Neutrophil (primary cell): ENCODE results near the gene EVA1C.

Experiments used
- H3K27ac ChIP-seq: fragments of 200-600 bp; sonication (generic); 2 replicates; pipeline ENCODE4 v1.5.1; 2016; ENCODE audit warnings: mild to moderate bottlenecking, moderate library complexity
- H3K27me3 ChIP-seq: fragments of 200-600 bp; sonication (generic); 2 replicates; pipeline ENCODE4 v1.6.0; 2016; ENCODE audit warnings: mild to moderate bottlenecking
- H3K36me3 ChIP-seq: fragments of 200-600 bp; sonication (generic); 2 replicates; pipeline ENCODE4 v1.5.1; 2017
- H3K4me1 ChIP-seq, 2 experiments: fragments of 200-600 bp in 1 of 2; sonication (generic) in 1 of 2; 1 replicate in 1 of 2; 2 replicates in 1 of 2; pipeline versions ENCODE4 v1.5.1 to v1.6.1; 2013 to 2016; ENCODE audit warnings: low read depth in 1 of 2, low read length in 1 of 2, mild to moderate bottlenecking in 1 of 2, moderate library complexity in 1 of 2; ENCODE audit not compliant: control insufficient read depth in 1 of 2, insufficient read depth in 1 of 2
- H3K4me3 ChIP-seq, 2 experiments: fragments of 200-600 bp in 1 of 2; sonication (generic) in 1 of 2; 1 replicate in 1 of 2; 2 replicates in 1 of 2; pipeline ENCODE4 v1.5.1; 2013 to 2016; ENCODE audit warnings: low read depth in 1 of 2, low read length in 1 of 2, mild to moderate bottlenecking in 1 of 2, moderate library complexity in 1 of 2
- H3K9me3 ChIP-seq: fragments of 200-600 bp; sonication (generic); 2 replicates; pipeline ENCODE4 v1.5.1; 2016
- CTCF ChIP-seq: fragments of 200-600 bp; sonication (generic); IDR thresholded peaks from 2 replicates; pipeline ENCODE4 v1.5.1; 2016; ENCODE audit warnings: antibody characterized with exemption

The EVA1C gene

GRCh38 chr21:32412162-32413014 is at the start of gene EVA1C:
TSS of gene EVA1C (plus strand) at chr21:32412706. CDS start at chr21:32412854, 148 bp downstream.
- peaks cover 14 to 19% of the 10 kb centered on the region in 2 experiments for H3K4me1 ChIP-seq
- H3K27ac ChIP-seq = no peak within 1 kb of the TSS
- peak within 1 kb of the TSS; percentile 15 to 55 for H3K4me3 ChIP-seq
- no peak for TF ChIP-seq CTCF
- no peaks in the 10 kb centered on the region for H3K9me3 ChIP-seq
- H3K27me3 ChIP-seq = peaks cover 71% of the 10 kb centered on the region
- H3K36me3 ChIP-seq = no peaks in the 10 kb centered on the region

- Histone ChIP-seq H3K27ac (no peak overlapping the region), H3K4me3 (no peak overlapping the region), H3K9me3 (no peaks in the 10 kb centered on the region), H3K4me1 (no peaks in the 10 kb centered on the region), H3K36me3 (peaks cover 22% of the 10 kb centered on the region), H3K27me3 (no peaks in the 10 kb centered on the region)
- TF ChIP-seq CTCF = no peak
Measured at GRCh38 chr21:32364387-32364786, 48.1 kb upstream of the EVA1C start.

- TF ChIP-seq CTCF = no peak
- Histone ChIP-seq H3K4me1 (no peaks in the 10 kb centered on the region), H3K4me3 (no peak overlapping the region), H3K9me3 (no peaks in the 10 kb centered on the region), H3K27me3 (no peaks in the 10 kb centered on the region), H3K27ac (no peak overlapping the region), H3K36me3 (peaks cover 22% of the 10 kb centered on the region)
Measured at GRCh38 chr21:32364796-32365195, 47.7 kb upstream of the EVA1C start.

GRCh38 chr21:32366191-32366590 is 46.3 kb upstream of the EVA1C start:
- Histone ChIP-seq H3K36me3 (peaks cover 22% of the 10 kb centered on the region), H3K27ac (no peak overlapping the region), H3K9me3 (no peaks in the 10 kb centered on the region), H3K27me3 (no peaks in the 10 kb centered on the region), H3K4me3 (no peak overlapping the region), H3K4me1 (no peaks in the 10 kb centered on the region)
- no peak for TF ChIP-seq CTCF

DNA sequence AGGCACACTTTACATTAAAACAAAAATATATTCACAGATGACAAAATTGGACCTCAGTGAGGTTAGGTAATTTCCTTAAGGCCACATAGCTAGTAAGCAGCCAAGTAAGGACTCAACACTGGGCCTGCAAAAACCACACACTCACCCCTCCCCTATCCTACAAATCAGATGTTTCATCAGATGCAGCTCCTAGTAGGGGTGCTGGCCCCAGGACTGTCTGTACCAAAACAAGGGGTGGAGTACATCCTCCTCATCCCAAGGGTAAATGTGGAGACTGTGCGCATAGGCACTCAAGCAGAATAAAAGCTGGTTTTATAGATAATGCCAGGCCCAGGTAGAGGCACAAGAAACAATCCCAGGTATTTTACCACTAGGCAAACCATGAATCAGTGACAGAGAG is 45.3 kb upstream of the EVA1C start:
- H3K27ac ChIP-seq = no peak overlapping the region
- no peaks in the 10 kb centered on the region for H3K27me3 ChIP-seq
- peaks cover 22% of the 10 kb centered on the region for H3K36me3 ChIP-seq
- TF ChIP-seq CTCF = no peak
- H3K4me1 ChIP-seq = no peaks in the 10 kb centered on the region
- H3K9me3 ChIP-seq = no peaks in the 10 kb centered on the region
- no peak overlapping the region for H3K4me3 ChIP-seq
